ENCODE results near the gene CD82. TPM values are rescaled to one million over a fixed set of nuclear protein-coding genes. Genes with fewer than 3 reads are reported as not detected.

Gene CD82
- total RNA-seq, 1 experiment from 2014 or later, result 8.2 TPM

DNA sequence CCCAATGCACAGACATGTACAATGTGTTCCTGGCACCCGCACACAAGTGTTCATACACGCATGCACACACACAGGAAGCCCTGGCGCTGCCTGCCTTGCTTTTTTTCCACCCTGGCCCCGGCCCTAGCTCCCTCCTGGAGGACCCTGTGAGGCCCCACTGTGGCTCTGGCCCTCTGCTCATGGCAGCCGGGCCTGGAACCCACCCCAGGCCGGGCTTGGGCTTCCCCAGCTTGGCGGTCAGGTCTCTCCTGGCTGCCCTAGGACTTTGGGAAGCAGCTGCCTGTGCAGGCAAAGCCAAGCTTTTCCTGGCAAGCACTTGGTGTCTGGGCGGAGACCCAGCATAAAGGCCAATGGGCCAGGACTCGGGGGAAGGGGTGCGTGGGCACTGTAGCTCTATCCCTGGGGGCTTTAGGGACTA, 30.5 kb downstream of the CD82 start:
- TF ChIP-seq, protein P1, sequence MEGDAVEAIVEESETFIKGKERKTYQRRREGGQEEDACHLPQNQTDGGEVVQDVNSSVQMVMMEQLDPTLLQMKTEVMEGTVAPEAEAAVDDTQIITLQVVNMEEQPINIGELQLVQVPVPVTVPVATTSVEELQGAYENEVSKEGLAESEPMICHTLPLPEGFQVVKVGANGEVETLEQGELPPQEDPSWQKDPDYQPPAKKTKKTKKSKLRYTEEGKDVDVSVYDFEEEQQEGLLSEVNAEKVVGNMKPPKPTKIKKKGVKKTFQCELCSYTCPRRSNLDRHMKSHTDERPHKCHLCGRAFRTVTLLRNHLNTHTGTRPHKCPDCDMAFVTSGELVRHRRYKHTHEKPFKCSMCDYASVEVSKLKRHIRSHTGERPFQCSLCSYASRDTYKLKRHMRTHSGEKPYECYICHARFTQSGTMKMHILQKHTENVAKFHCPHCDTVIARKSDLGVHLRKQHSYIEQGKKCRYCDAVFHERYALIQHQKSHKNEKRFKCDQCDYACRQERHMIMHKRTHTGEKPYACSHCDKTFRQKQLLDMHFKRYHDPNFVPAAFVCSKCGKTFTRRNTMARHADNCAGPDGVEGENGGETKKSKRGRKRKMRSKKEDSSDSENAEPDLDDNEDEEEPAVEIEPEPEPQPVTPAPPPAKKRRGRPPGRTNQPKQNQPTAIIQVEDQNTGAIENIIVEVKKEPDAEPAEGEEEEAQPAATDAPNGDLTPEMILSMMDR (conservative IDR thresholded peaks at IDR 0.05; ENCODE audit: low read depth, low read length), result no peak
- no peak for TF ChIP-seq EZH2 (IDR thresholded peaks at IDR 0.05; ENCODE audit: borderline replicate concordance, low read depth, low read length, poor library complexity, severe bottlenecking)
- ChIA-PET POLR2A (ENCODE audit: low non-redundant PET) (no interaction called here), CTCF (no interaction called here)
- H3K36me3 ChIP-seq (ENCODE audit: insufficient read depth, low read length, poor library complexity, severe bottlenecking), result no peaks in the 10 kb centered on the region
- no peak overlapping the region for H3K27ac ChIP-seq (ENCODE audit: low read depth, low read length, poor library complexity, severe bottlenecking)
- H3K4me3 ChIP-seq (ENCODE audit: low read depth, low read length, poor library complexity, severe bottlenecking), result no peak overlapping the region
- intact Hi-C loops (cut with micrococcal nuclease; ENCODE audit: unreplicated experiment), result no loop called here
- no peaks in the 10 kb centered on the region for H3K9me3 ChIP-seq (ENCODE audit: low read depth, low read length, poor library complexity, severe bottlenecking)
- no peak for DNase-seq (ENCODE audit: low spot score)
- H3K4me1 ChIP-seq (ENCODE audit: insufficient read depth, low read length, poor library complexity, severe bottlenecking), result peaks cover 8% of the 10 kb centered on the region
- H3K27me3 ChIP-seq (replicated peaks; ENCODE audit: insufficient read depth, low read depth, low read length, poor library complexity), result no peaks in the 10 kb centered on the region
- no TSS peak for BruUV-seq (replicated peaks)

GRCh38 chr11:44596525-44597276, 31.2 kb downstream of the CD82 start:
- intact Hi-C loops (cut with micrococcal nuclease; ENCODE audit: unreplicated experiment), result no loop called here
- no peaks in the 10 kb centered on the region for H3K36me3 ChIP-seq (ENCODE audit: insufficient read depth, low read length, poor library complexity, severe bottlenecking)
- no peak overlapping the region for H3K27ac ChIP-seq (ENCODE audit: low read depth, low read length, poor library complexity, severe bottlenecking)
- peaks cover 15% of the 10 kb centered on the region for H3K4me1 ChIP-seq (ENCODE audit: insufficient read depth, low read length, poor library complexity, severe bottlenecking)
- CTCF ChIA-PET, result no interaction called here
- POLR2A ChIA-PET (ENCODE audit: low non-redundant PET), result no interaction called here
- no peak for TF ChIP-seq EZH2 (IDR thresholded peaks at IDR 0.05; ENCODE audit: borderline replicate concordance, low read depth, low read length, poor library complexity, severe bottlenecking)
- TF ChIP-seq, protein P1 (conservative IDR thresholded peaks at IDR 0.05; ENCODE audit: low read depth, low read length), result no peak
- DNase-seq (ENCODE audit: low spot score), result no peak
- no peaks in the 10 kb centered on the region for H3K9me3 ChIP-seq (ENCODE audit: low read depth, low read length, poor library complexity, severe bottlenecking)
- H3K27me3 ChIP-seq (replicated peaks; ENCODE audit: insufficient read depth, low read depth, low read length, poor library complexity), result no peaks in the 10 kb centered on the region
- no peak overlapping the region for H3K4me3 ChIP-seq (ENCODE audit: low read depth, low read length, poor library complexity, severe bottlenecking)
- BruUV-seq (replicated peaks), result no TSS peak

- ChIA-PET CTCF (no interaction called here), POLR2A (ENCODE audit: low non-redundant PET) (interaction anchor here (0.6 kb wide), 1 partner anchor 665 kb away, joined by 25 read pairs; no protein-coding TSS in a partner anchor)
- no peak overlapping the region for H3K4me3 ChIP-seq (ENCODE audit: low read depth, low read length, poor library complexity, severe bottlenecking)
- no peak overlapping the region for H3K27ac ChIP-seq (ENCODE audit: low read depth, low read length, poor library complexity, severe bottlenecking)
- no peak for DNase-seq (ENCODE audit: low spot score)
- BruUV-seq (replicated peaks), result no TSS peak
- no peaks in the 10 kb centered on the region for H3K36me3 ChIP-seq (ENCODE audit: insufficient read depth, low read length, poor library complexity, severe bottlenecking)
- no peaks in the 10 kb centered on the region for H3K9me3 ChIP-seq (ENCODE audit: low read depth, low read length, poor library complexity, severe bottlenecking)
- no peaks in the 10 kb centered on the region for H3K27me3 ChIP-seq (replicated peaks; ENCODE audit: insufficient read depth, low read depth, low read length, poor library complexity)
- intact Hi-C loops (cut with micrococcal nuclease; ENCODE audit: unreplicated experiment), result no loop called here
- peaks cover 15% of the 10 kb centered on the region for H3K4me1 ChIP-seq (ENCODE audit: insufficient read depth, low read length, poor library complexity, severe bottlenecking)
- no peak for TF ChIP-seq EZH2 (IDR thresholded peaks at IDR 0.05; ENCODE audit: borderline replicate concordance, low read depth, low read length, poor library complexity, severe bottlenecking)
- TF ChIP-seq, protein P1 (conservative IDR thresholded peaks at IDR 0.05; ENCODE audit: low read depth, low read length), result no peak
These were observed 32.0 kb downstream of the CD82 start for GRCh38 chr11:44597358-44598012.

Measured in A673 (cell line).